Activated naive CD8-positive, alpha-beta T cell (primary cell): ENCODE results near the gene TOMM40L.

Source experiments
- H3K27ac Mint-ChIP-seq: one replicate; pipeline ENCODE4 v1.8.0; 2021; ENCODE audit warnings: mixed read lengths
- H3K27me3 Mint-ChIP-seq: one replicate; pipeline ENCODE4 v1.8.0; 2021; ENCODE audit warnings: mixed read lengths
- H3K36me3 Mint-ChIP-seq: one replicate; pipeline ENCODE4 v1.8.0; 2021; ENCODE audit warnings: mixed read lengths
- H3K4me1 Mint-ChIP-seq: one replicate; pipeline ENCODE4 v1.8.0; 2021; ENCODE audit warnings: low read depth, mixed read lengths
- H3K4me3 Mint-ChIP-seq: one replicate; pipeline ENCODE4 v1.8.0; 2021; ENCODE audit warnings: mild to moderate bottlenecking, mixed read lengths
- H3K9me3 Mint-ChIP-seq: one replicate; pipeline ENCODE4 v1.8.0; 2021; ENCODE audit warnings: low read depth, mixed read lengths

The TOMM40L gene

GRCh38 chr1:161201836-161202712, 23.8 kb upstream of the TOMM40L start, which contains the start of gene NDUFS2:
TSS of gene NDUFS2 (plus strand) at chr1:161202367. CDS start at chr1:161202386, 19 bp downstream.
- Mint-ChIP-seq H3K27me3 (no peaks in the 10 kb centered on the region), H3K4me1 (peaks cover 72% of the 10 kb centered on the region), H3K36me3 (peaks cover 9% of the 10 kb centered on the region), H3K9me3 (no peaks in the 10 kb centered on the region), H3K27ac (peak within 1 kb of the TSS; percentile 95), H3K4me3 (peak within 1 kb of the TSS; percentile 94)

GRCh38 chr1:161206411-161207140, 19.3 kb upstream of the TOMM40L start:
- H3K4me3 Mint-ChIP-seq: no peak overlapping the region
- peak overlapping the region; percentile 80 for H3K27ac Mint-ChIP-seq
- no peaks in the 10 kb centered on the region for H3K9me3 Mint-ChIP-seq
- H3K36me3 Mint-ChIP-seq: peaks cover 14% of the 10 kb centered on the region
- H3K4me1 Mint-ChIP-seq: peaks cover 58% of the 10 kb centered on the region
- H3K27me3 Mint-ChIP-seq: no peaks in the 10 kb centered on the region

GRCh38 chr1:161207173-161207572, 18.7 kb upstream of the TOMM40L start:
- Mint-ChIP-seq H3K4me1 (peaks cover 53% of the 10 kb centered on the region), H3K27ac (no peak overlapping the region), H3K9me3 (no peaks in the 10 kb centered on the region)

GRCh38 chr1:161209790-161210409, 16.0 kb upstream of the TOMM40L start:
- H3K4me3 Mint-ChIP-seq: no peak overlapping the region
- H3K9me3 Mint-ChIP-seq: no peaks in the 10 kb centered on the region
- H3K36me3 Mint-ChIP-seq: peaks cover 17% of the 10 kb centered on the region
- H3K4me1 Mint-ChIP-seq: peaks cover 36% of the 10 kb centered on the region
- H3K27ac Mint-ChIP-seq: peak overlapping the region; percentile 79
- H3K27me3 Mint-ChIP-seq: no peaks in the 10 kb centered on the region

More at GRCh38 chr1:161207173-161207572, 18.7 kb upstream of the TOMM40L start:
- Mint-ChIP-seq H3K36me3 (peaks cover 14% of the 10 kb centered on the region), H3K27me3 (no peaks in the 10 kb centered on the region), H3K4me3 (no peak overlapping the region)

DNA sequence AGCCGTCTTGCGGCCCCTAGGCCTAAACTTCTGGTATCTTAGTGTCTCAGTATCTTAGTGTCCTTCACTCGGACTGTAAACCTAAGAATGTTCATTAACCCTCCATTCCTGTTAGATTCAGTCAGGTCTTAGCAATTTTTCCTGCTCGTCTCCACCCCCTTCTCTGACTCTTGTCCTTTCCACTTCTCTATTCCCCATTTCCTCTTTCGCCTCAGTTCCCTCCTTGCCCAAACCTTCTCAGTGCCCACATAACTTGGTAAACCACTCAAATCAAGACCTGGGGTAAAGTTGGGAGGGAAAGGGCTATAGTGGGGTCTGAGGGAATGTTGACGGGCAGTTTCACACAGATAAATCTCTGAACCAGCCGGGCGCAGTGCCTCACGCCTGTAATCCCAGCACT, 11.5 kb upstream of the TOMM40L start:
- Mint-ChIP-seq H3K27ac (peak overlapping the region; percentile 47), H3K36me3 (peaks cover 12% of the 10 kb centered on the region), H3K4me3 (no peak overlapping the region), H3K9me3 (no peaks in the 10 kb centered on the region), H3K27me3 (no peaks in the 10 kb centered on the region), H3K4me1 (peaks cover 50% of the 10 kb centered on the region)

DNA sequence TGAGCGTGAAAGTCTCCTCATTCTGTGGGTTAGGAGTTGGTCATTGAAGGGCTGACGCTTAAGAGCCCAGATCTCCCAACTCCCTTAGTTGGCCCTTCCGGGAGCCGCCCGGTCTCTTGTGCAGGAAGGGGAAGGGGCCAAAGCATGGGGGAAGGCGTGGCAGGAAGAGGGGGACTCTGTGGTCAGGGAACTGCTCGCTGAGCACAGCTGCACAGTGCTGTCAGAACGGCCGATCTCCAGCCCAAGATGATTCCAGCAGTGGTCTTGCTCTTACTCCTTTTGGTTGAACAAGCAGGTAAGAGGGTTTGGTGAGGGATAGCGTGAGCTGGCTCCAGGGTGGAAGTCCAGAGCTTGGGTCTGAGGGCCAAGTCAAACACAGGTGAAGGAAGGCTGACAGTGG, 10.8 kb upstream of the TOMM40L start, which contains the start of gene FCER1G:
Gene FCER1G, plus strand, starts transcription at position 220 of the 400 bp plus-strand sequence. Its CDS starts 27 bp downstream, at position 247.
- no peaks in the 10 kb centered on the region for H3K27me3 Mint-ChIP-seq
- peak within 1 kb of the TSS; percentile 55 for H3K27ac Mint-ChIP-seq
- H3K4me3 Mint-ChIP-seq: peak within 1 kb of the TSS; percentile 22
- H3K9me3 Mint-ChIP-seq: no peaks in the 10 kb centered on the region
- H3K4me1 Mint-ChIP-seq: peaks cover 50% of the 10 kb centered on the region
- H3K36me3 Mint-ChIP-seq: peaks cover 9% of the 10 kb centered on the region

GRCh38 chr1:161216945-161217712, 8.7 kb upstream of the TOMM40L start:
- Mint-ChIP-seq H3K4me3 (peak overlapping the region; percentile 28), H3K27ac (peak overlapping the region; percentile 90), H3K4me1 (peaks cover 59% of the 10 kb centered on the region), H3K36me3 (peaks cover 8% of the 10 kb centered on the region), H3K27me3 (no peaks in the 10 kb centered on the region), H3K9me3 (no peaks in the 10 kb centered on the region)

DNA sequence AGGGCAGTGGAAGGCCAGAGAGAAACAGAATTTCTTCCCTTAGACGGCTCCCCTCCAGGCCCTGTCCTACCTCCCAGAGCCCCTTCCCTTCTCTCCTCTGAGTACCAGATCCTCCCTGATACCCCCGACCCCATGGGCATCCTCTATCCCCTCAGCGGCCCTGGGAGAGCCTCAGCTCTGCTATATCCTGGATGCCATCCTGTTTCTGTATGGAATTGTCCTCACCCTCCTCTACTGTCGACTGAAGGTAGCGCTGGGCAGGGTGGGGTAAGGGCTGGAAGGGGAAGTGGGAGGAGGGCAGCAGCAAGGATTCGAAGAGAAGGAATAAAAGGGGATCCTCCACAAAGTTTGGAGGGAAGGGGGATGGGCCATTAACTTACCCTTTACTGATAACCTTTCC, 8.0 kb upstream of the TOMM40L start:
- no peak overlapping the region for H3K4me3 Mint-ChIP-seq
- H3K27me3 Mint-ChIP-seq: no peaks in the 10 kb centered on the region
- peak overlapping the region; percentile 90 for H3K27ac Mint-ChIP-seq

DNA sequence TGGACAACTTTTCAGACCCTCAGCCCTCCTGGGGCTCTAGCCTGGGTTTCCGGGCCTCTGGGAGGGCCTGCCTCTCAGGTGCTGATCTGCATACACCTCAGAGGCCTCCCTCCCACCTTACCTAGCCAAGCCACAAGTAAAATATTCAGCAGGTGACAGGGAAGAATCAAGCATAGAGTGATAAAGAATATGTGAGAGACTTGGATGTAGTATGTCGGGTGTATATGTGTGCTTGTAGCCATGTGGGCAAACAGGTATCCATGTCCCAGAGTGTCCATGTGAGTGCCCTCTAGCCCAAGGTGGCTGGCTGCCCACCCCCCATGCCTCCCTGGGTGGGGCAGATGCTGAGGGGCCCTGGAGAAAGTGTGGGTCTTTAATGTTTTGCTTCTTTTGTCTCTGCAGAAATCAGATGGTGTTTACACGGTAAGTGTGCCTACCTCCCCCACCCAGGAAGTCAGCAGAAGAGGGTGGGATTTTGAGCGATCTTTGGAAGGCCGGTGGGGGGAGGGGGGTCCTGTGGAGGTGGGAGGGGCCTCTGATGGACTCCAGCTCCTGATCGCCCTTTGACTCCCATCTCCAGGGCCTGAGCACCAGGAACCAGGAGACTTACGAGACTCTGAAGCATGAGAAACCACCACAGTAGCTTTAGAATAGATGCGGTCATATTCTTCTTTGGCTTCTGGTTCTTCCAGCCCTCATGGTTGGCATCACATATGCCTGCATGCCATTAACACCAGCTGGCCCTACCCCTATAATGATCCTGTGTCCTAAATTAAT, 7.4 kb upstream of the TOMM40L start:
- Mint-ChIP-seq H3K4me3 (peak overlapping the region; percentile 48), H3K9me3 (no peaks in the 10 kb centered on the region), H3K27ac (peak overlapping the region; percentile 90), H3K36me3 (peaks cover 5% of the 10 kb centered on the region), H3K27me3 (no peaks in the 10 kb centered on the region), H3K4me1 (peaks cover 63% of the 10 kb centered on the region)

More for the DNA sequence above, 8.0 kb upstream of the TOMM40L start:
- H3K4me1 Mint-ChIP-seq: peaks cover 62% of the 10 kb centered on the region
- peaks cover 8% of the 10 kb centered on the region for H3K36me3 Mint-ChIP-seq
- H3K9me3 Mint-ChIP-seq: no peaks in the 10 kb centered on the region

DNA sequence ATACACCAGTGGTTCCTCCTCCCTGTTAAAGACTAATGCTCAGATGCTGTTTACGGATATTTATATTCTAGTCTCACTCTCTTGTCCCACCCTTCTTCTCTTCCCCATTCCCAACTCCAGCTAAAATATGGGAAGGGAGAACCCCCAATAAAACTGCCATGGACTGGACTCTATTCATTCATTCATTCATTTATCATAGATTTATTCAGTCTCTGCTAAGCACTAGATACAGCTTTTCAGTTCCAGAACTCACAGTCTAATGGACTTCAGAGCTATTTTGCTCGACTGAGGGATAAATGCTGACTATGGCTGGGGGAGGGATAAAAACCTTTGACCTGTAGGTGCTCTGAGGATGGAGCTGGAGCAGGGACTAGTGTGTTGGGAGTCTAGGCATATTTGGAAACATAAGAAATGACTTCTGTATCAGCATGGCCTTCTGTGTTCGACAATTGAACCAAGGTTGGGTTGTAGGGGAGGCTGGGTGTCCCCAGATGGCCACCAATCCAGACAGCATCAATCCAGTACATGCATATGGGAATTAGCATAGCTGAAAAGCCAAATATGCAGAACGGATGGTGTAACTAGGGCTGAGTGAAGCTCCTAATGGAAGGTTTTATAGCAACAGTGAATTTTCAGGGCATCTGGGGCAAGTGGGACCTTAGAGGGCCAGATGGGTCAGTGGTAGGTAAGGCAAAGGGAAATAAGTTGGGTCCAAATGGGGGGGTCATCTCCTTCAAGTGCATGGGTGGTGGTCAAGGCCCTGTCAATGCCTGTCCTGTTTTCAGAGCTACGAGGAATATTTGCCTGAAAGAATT, 6.6 kb upstream of the TOMM40L start:
- Mint-ChIP-seq H3K27ac (peak overlapping the region; percentile 90), H3K36me3 (peaks cover 2% of the 10 kb centered on the region), H3K9me3 (no peaks in the 10 kb centered on the region), H3K4me1 (peaks cover 67% of the 10 kb centered on the region), H3K4me3 (peak overlapping the region; percentile 13), H3K27me3 (no peaks in the 10 kb centered on the region)

GRCh38 chr1:161220002-161220401, 5.9 kb upstream of the TOMM40L start:
- peaks cover 65% of the 10 kb centered on the region for H3K4me1 Mint-ChIP-seq
- H3K36me3 Mint-ChIP-seq: no peaks in the 10 kb centered on the region
- H3K9me3 Mint-ChIP-seq: no peaks in the 10 kb centered on the region
- no peaks in the 10 kb centered on the region for H3K27me3 Mint-ChIP-seq
- peak overlapping the region; percentile 85 for H3K27ac Mint-ChIP-seq
- peak overlapping the region; percentile 4 for H3K4me3 Mint-ChIP-seq

GRCh38 chr1:161222175-161223019, 3.5 kb upstream of the TOMM40L start:
- peaks cover 68% of the 10 kb centered on the region for H3K4me1 Mint-ChIP-seq
- no peaks in the 10 kb centered on the region for H3K27me3 Mint-ChIP-seq
- H3K27ac Mint-ChIP-seq: peak overlapping the region; percentile 78
- no peaks in the 10 kb centered on the region for H3K36me3 Mint-ChIP-seq
- H3K9me3 Mint-ChIP-seq: no peaks in the 10 kb centered on the region
- H3K4me3 Mint-ChIP-seq: no peak overlapping the region
